A673 (cell line): ENCODE results near the gene SPATA16. TPM values are rescaled to one million over a fixed set of nuclear protein-coding genes. Genes with fewer than 3 reads are reported as not detected.
A peak's percentile ranks its signal among the peaks of the same experiment; 100 is the strongest.

ENCODE experiments used
- BruUV-seq: library from RNA; stranded (reverse); fragments of 400-500 nt; replicated peaks from 2 replicates; lab custom pipeline; 2021; lab: Mats Ljungman, UMichigan
- CTCF ChIA-PET: fragments of 300-600 bp; sonication (Branson Sonifier 250); formaldehyde crosslinking; loops from one replicate; lab custom pipeline; 2022; ENCODE audit warnings: antibody characterized with exemption; lab: Charles Lee
- POLR2A ChIA-PET: fragments of 300-600 bp; sonication (Branson Sonifier 250); formaldehyde crosslinking; loops from one replicate; lab custom pipeline; 2022; ENCODE audit warnings: antibody characterized with exemption; ENCODE audit not compliant: low non-redundant PET; lab: Charles Lee
- DNase-seq: peaks from one replicate; pipeline ENCODE4 v3.0.0-alpha.2; 2015; ENCODE audit warnings: low spot score
- H3K27ac ChIP-seq: fragments of 200-600 bp; sonication (generic); 2 replicates; pipeline ENCODE4 v1.5.1; 2016; ENCODE audit warnings: mixed run types, low read depth, mild to moderate bottlenecking, mixed read lengths, antibody characterized with exemption, low read length; ENCODE audit not compliant: poor library complexity, severe bottlenecking
- H3K27me3 ChIP-seq: fragments of 200-600 bp; sonication (generic); replicated peaks from 2 replicates; pipeline ENCODE4 v1.6.1; 2017; ENCODE audit warnings: mixed run types, low read depth, mild to moderate bottlenecking, mixed read lengths, antibody characterized with exemption, low read length; ENCODE audit not compliant: insufficient read depth, poor library complexity
- H3K36me3 ChIP-seq: fragments of 200-600 bp; sonication (generic); 2 replicates; pipeline ENCODE4 v1.6.1; 2016; ENCODE audit warnings: mixed run types, mild to moderate bottlenecking, mixed read lengths, antibody characterized with exemption, low read length; ENCODE audit not compliant: insufficient read depth, poor library complexity, severe bottlenecking
- H3K4me1 ChIP-seq: fragments of 200-600 bp; sonication (generic); 2 replicates; pipeline ENCODE4 v1.6.1; 2017; ENCODE audit warnings: mixed run types, mild to moderate bottlenecking, mixed read lengths, antibody characterized with exemption, low read length; ENCODE audit not compliant: insufficient read depth, poor library complexity, severe bottlenecking
- H3K4me3 ChIP-seq: fragments of 200-600 bp; sonication (generic); 2 replicates; pipeline ENCODE4 v1.5.1; 2016; ENCODE audit warnings: low read depth, mixed run types, mild to moderate bottlenecking, mixed read lengths, low read length; ENCODE audit not compliant: poor library complexity, severe bottlenecking
- H3K9me3 ChIP-seq: fragments of 200-600 bp; sonication (generic); 2 replicates; pipeline ENCODE4 v1.6.1; 2016; ENCODE audit warnings: mixed run types, low read depth, mild to moderate bottlenecking, mixed read lengths, antibody characterized with exemption, low read length; ENCODE audit not compliant: poor library complexity, severe bottlenecking
- EZH2 ChIP-seq: fragments of 200-600 bp; sonication (generic); IDR thresholded peaks from 2 replicates; pipeline ENCODE4 v1.6.1; 2017; ENCODE audit warnings: borderline replicate concordance, low read depth, mild to moderate bottlenecking, mixed read lengths, antibody characterized with exemption, low read length; ENCODE audit not compliant: poor library complexity, severe bottlenecking
- intact Hi-C: fragments of 100-400 bp; cut with micrococcal nuclease; formaldehyde crosslinking; loops from one replicate; pipeline ENCODE4 v1.10.0; 2022; ENCODE audit not compliant: unreplicated experiment
- total RNA-seq: library from RNA; stranded (reverse); gene quantifications from 2 replicates; pipeline ENCODE4 v1.2.3, GENCODE V29; 2021
- TF ChIP-seq, protein P1 (sequence below): fragments of 300-800, 200-600 bp; sonication (generic); conservative IDR thresholded peaks from 2 replicates; pipeline ENCODE4 v1.5.1; 2017; ENCODE audit warnings: low read depth, mild to moderate bottlenecking, antibody characterized with exemption, low read length, moderate library complexity, mixed read lengths

The SPATA16 gene
- total RNA-seq, 1 experiment from 2014 or later, result not detected

DNA sequence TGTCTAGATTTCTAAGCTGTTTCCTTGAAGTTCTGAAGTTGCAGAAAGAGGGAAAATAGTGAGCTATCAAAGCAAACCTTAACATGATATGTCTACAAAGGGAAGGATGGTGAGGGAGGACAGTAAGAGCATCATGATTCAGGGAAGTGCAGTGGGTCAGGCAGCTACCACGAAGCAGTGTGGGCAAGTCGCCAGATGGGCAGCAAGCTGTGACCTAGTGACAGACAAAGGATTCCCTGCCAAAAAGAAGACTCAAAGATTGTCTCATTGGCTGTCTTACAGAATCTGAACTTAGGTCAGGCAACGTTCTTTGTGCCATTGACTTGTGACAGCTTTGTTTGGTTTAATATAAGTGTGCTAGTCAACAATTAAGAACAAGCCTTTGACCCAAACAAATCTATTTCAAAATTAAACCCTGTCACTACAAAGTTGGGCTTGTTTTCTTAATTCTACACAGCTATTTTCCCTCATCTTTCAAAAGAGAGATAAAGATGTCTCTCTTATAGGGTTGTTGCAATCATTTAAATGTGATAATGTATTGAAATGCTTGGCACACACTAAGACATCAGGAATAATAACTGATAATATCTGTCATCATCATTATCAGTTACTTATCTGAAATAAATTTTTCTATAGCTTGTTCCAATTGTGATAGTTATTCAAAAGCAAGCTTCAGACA is 237.3 kb downstream of the SPATA16 start:
- BruUV-seq, result no TSS peak
- TF ChIP-seq EZH2, result no peak
- TF ChIP-seq, protein P1, sequence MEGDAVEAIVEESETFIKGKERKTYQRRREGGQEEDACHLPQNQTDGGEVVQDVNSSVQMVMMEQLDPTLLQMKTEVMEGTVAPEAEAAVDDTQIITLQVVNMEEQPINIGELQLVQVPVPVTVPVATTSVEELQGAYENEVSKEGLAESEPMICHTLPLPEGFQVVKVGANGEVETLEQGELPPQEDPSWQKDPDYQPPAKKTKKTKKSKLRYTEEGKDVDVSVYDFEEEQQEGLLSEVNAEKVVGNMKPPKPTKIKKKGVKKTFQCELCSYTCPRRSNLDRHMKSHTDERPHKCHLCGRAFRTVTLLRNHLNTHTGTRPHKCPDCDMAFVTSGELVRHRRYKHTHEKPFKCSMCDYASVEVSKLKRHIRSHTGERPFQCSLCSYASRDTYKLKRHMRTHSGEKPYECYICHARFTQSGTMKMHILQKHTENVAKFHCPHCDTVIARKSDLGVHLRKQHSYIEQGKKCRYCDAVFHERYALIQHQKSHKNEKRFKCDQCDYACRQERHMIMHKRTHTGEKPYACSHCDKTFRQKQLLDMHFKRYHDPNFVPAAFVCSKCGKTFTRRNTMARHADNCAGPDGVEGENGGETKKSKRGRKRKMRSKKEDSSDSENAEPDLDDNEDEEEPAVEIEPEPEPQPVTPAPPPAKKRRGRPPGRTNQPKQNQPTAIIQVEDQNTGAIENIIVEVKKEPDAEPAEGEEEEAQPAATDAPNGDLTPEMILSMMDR, result no peak
- ChIA-PET POLR2A (no interaction called here), CTCF (no interaction called here)
- Histone ChIP-seq H3K27ac (no peak overlapping the region), H3K36me3 (no peaks in the 10 kb centered on the region), H3K4me3 (no peak overlapping the region), H3K9me3 (no peaks in the 10 kb centered on the region), H3K4me1 (peaks cover 30% of the 10 kb centered on the region), H3K27me3 (no peaks in the 10 kb centered on the region)
- intact Hi-C loops, result no loop called here
- peak; percentile 11 for DNase-seq

DNA sequence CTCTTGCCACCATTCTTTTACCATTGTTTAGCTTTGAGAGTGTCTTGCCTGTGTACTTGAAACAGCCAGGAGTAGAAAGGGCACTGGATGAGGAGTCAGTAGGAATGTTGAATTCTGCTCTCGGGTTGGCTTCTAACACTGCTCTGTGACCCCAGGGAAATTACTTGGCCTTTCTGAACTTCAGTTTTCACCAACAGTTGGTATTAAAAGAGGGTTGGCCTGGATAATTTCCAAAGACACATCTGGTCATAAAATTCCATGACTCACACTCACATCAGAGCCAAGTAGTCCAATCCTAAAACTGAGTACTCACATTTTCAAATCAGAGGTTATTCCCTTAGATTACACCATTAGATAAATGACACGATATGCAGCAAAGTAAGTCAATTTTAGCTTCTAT is 248.9 kb downstream of the SPATA16 start:
- no peak overlapping the region for H3K4me3 ChIP-seq
- H3K4me1 ChIP-seq, result no peaks in the 10 kb centered on the region
- ChIA-PET CTCF (no interaction called here), POLR2A (no interaction called here)
- BruUV-seq, result no TSS peak
- H3K36me3 ChIP-seq, result no peaks in the 10 kb centered on the region
- TF ChIP-seq, protein P1, result no peak
- TF ChIP-seq EZH2, result no peak
- intact Hi-C loops, result no loop called here
- H3K27me3 ChIP-seq, result no peaks in the 10 kb centered on the region
- peaks cover 8% of the 10 kb centered on the region for H3K9me3 ChIP-seq
- no peak overlapping the region for H3K27ac ChIP-seq
- peak; percentile 28 for DNase-seq

DNA sequence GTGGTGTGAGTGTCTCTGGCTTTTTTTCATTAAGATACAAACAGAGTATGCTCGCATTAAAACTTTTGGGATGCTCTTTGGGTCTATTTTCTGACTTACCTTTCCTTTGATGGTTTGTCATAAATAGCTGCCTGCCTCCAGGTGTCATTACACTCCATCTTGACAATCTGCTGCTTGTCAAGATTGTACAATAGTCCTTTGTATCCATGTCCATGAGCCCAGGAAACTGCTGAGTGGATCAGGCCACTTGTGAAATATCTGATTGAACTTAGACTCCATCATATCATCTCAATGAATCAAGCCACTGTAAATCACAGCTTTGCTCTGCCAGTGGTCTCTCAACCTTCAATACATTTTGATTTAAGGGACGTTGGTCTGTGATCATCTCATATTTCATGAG is 255.3 kb downstream of the SPATA16 start:
- intact Hi-C loops, result no loop called here
- ChIA-PET POLR2A (no interaction called here), CTCF (no interaction called here)
- no peak for TF ChIP-seq EZH2
- TF ChIP-seq, protein P1, result no peak
- Histone ChIP-seq H3K27ac (no peak overlapping the region), H3K4me3 (no peak overlapping the region), H3K36me3 (no peaks in the 10 kb centered on the region), H3K9me3 (peaks cover 8% of the 10 kb centered on the region), H3K27me3 (no peaks in the 10 kb centered on the region), H3K4me1 (peaks cover 9% of the 10 kb centered on the region)
- BruUV-seq, result no TSS peak
- DNase-seq, result no peak
